Measurements from ENCODE around the gene TK2.
A peak's percentile ranks its signal among the peaks of the same experiment; 100 is the strongest.
"Not testable (repeated sequence)": the region's sequence is repeated elsewhere in the genome, so short reads cannot be mapped to it uniquely, and the experiment has no call there.

Gene TK2

DNA sequence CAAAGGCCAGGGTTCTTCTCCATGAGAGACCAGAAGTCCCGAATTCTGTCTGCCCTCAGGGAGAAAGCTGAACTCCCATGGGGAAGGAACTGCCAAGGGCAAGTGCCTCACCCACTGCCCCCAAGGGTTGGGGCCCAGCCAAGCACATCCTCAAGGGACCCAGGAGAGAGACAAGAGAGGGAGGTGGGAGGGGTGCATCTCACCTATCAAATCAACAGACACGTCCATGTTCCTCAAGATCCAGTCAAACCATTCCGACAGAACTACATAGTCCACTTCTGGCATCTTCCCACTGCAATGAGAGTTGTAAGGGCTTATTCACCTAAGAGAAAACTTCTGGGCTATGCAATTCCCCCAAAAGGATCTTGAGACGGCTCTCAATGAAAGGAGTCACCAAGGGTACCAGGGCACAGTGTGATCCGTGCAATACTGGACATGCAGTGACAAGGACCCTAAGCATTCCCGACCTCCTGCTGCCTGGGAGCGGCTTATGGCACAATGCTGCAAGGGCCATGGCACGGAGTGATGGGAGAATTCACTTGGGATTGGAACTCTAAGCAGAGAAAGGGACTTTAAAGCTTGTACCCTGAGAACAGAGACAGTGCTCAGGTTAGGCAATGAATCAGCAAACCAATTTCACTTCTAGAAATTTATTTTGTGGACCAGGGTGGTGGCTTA lies 32.2 kb downstream of the TK2 start:
- DNase-seq: no peak

DNA sequence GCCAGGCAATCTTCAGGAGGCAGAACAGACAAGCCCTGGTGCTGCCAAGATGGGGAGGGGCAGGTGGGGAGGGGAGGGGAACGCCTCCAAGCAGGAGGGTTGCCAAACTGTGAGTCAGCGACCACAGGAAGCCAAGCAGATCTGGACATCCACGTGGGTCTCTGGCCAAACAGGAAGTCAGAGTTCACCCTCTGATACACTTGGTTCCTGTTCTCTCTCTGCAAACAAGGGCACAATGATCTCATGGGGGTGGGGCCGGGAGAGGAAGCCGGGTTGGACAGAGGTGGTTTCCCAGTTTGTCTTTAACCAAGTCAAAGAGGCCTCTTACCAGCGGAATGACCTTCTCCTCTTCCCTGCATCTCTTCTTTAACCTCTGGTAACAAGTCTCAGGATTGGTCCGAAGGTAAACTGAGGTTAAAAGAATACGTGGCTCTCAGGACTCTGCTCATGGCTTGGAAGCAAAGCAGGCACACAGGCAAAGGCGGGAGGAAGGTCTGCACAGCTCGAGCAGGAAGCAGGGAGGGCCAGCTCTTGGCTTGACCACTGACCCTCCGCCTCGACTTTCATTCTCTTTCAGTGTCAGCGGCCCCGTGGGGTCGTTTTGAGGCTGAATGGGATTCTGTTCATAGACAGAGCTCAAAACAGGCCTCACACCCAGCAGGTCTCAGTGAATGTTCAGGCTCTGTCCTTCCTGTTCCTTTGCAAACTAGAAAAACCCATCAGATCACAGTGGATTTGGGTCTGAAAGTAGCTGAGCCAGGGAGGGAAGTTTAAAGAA lies 32.9 kb downstream of the TK2 start:
- peak; percentile 71 for DNase-seq

DNA sequence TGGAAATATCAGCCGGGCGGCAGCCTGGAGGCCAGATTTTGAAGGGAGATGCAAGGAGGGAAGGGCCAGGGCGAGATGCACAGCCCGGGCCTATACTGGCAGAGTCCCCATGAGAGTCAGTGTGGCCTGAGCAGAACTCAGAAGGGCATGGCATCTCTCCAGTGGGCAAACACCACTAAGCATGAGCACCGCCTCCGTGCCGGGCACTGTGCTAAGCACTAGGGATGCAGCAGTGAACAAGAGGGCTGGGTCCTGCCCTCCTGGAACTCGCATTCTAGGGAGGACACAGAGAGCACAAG lies 33.5 kb downstream of the TK2 start:
- no peak for DNase-seq

DNA sequence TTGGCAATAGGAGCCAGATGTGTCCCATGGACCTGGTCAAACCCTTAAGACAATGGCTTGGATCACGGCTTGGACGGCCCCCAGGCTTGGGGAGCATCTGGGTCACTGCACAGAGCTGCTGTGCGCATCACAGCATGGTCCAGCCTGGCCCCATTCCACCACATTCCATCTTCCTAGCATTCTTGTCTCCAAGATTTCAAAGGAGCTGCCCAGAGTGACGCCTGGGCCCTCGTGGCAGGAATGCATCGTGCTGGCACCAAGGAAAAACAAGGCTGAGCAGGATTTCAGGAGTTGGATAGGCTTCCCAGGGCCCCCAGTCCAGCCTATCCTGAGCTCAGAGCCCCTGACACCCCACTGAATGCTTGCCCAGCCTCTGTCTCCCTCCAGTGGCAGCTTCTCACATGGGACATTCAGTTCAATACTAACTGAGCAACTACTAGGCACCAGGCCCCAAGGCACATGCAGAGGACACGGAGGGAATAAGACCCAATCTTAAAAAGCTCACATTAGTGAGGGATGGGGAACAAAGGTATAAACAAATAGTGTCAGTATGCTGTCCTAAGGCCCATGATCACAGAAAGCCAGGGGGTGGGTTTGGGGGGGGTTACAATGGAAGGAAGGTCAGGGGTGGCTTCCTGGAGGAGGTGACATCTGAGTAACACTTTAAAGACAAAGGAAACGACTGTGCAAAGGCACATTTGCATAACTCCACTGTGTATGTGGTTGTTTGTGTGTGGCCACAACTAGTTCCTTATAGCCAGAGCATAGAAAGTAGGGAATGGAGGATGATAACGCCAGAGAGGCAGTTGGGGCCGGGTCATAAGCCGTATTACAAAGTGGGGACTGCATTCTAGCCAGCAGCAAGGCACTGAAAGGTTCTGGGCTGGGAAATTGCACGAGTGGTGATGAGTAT lies 34.1 kb downstream of the TK2 start:
- no peak for DNase-seq

DNA sequence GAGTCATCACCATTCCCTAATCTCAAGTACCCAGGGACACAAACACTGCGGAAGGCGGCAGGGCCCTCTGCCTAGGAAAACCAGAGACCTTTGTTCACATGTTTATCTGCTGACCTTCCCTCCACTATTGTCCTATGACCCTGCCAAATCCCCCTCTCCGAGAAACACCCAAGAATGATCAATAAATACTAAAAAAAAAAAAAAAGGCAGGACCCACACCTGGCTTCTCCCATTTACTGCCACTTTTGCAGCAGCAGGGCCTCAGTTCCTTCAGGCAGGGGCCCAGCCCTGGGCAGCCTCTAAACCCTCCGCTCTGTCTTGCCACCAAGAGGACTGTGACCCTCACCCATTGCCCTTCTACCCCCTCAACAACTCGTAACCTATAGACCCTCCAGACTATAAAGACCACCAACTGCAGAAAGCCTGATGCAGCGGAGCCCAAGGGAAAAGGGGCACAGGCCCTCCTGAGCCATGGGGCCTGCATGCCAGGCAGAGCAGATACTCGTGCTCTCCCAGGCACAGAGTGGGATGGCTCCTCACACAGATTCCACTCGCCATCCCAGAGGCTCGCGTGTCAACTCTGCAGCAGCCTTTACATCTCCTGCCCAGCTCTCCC lies 34.8 kb downstream of the TK2 start:
- not testable (repeated sequence) for DNase-seq

DNA sequence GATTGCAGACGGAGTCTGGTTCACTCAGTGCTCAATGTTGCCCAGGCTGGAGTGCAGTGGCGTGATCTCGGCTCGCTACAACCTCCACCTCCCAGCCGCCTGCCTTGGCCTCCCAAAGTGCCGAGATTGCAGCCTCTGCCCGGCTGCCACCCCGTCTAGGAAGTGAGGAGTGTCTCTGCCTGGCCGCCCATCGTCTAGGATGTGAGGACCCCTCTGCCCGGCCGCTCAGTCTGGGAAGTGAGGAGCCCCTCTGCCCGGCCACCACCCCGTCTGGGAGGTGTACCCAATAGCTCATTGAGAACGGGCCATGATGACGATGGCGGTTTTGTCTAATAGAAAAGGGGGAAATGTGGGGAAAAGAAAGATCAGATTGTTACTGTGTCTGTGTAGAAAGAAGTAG lies 35.5 kb downstream of the TK2 start:
- DNase-seq: not testable (repeated sequence)

DNA sequence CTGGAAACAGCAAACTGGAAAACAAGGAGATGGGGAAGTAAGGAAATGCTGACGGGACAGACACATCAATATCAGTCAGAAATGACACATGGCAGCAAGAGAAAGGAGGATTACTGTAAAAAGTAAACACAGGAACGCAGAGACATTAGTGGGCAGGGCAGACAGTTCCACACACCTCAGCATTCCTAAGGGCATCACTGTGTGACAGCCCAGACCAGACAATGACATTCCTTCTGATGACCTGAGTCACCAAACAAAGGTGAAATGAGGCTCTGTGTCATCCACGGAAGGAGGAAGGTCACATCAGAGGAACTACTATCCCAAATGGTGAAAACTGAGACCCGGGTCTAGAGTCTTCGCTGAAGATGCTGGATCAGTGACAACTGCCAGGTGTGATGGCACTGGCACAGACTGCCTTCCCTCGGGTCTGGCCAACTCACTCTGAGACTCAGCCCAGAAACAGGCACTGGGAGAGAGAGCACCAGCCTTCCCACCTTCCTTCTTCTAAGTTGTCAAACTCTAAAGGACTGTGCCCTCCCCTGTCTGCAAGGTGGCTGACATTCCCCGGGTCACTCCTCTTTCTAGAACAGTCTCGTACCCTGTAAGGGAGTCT lies 36.7 kb downstream of the TK2 start:
- DNase-seq: no peak

DNA sequence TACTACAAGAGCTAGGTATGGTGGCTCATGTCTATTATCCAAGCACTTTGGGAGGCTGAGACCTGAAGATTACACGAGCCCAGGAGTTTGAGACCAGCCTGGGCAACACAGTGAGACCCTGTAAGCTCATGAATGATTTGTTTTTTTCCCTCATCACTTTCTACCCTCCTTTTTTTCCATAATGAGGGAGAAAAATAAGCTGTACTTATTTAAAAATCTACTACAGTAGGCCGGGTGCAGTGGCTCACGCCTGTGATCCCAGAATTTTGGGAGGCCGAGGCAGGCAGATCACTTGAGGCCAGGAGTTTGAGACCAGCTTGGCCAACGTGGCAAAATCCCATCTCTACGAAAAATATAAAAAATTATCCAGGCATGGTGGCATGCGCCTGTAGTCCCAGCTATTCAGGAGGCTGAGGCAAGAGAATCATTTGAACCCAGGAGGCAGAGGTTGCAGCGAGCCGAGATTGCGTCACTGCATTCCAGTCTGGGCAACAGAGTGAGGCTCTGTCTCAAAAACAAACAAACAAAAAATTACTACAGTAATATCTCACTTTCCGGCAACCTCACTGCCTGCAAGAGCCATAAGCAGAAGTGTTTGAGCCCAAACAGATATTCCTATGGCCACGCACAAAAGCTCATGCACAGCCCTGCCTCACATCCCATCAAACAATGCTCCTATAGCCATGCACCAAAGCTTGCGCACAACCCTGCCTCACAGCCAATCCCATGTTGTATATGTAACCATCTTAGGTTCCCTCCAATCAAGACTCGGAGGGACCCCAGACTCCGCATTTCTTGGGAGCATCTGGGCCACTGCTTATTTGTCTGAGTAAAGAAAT lies 37.4 kb downstream of the TK2 start:
- DNase-seq: no peak

DNA sequence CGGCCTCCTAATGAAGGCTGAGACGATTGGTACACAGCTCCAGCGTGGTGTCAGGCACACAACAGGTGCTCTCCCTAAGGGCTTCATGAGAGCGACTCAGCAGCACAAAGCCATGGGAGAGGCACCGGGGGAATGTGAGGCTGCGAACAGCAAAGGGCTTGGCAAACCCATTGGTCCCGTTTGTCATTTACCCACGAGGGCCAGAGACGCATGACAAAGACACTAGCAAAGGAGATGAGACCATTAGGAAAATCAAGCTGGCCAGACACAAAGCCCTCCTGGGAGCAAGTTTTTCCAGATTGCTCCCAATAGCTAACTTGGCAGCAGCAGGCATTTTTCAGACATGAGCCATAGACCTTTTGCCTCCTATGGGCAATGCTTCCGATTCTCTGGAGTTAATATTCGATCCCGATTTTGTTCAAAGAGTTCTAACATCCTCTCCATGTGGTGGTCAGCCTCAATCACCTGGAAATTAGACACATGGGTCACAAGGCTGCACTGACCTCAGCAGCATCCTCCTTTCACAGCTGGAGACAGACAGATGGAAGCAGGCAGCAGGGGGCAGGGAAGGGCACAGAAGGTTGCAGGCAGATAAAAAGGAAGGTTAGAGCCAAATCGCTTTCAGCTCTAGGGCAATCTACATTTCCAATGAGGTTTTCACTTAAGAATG lies 38.2 kb downstream of the TK2 start:
- DNase-seq: no peak

DNA sequence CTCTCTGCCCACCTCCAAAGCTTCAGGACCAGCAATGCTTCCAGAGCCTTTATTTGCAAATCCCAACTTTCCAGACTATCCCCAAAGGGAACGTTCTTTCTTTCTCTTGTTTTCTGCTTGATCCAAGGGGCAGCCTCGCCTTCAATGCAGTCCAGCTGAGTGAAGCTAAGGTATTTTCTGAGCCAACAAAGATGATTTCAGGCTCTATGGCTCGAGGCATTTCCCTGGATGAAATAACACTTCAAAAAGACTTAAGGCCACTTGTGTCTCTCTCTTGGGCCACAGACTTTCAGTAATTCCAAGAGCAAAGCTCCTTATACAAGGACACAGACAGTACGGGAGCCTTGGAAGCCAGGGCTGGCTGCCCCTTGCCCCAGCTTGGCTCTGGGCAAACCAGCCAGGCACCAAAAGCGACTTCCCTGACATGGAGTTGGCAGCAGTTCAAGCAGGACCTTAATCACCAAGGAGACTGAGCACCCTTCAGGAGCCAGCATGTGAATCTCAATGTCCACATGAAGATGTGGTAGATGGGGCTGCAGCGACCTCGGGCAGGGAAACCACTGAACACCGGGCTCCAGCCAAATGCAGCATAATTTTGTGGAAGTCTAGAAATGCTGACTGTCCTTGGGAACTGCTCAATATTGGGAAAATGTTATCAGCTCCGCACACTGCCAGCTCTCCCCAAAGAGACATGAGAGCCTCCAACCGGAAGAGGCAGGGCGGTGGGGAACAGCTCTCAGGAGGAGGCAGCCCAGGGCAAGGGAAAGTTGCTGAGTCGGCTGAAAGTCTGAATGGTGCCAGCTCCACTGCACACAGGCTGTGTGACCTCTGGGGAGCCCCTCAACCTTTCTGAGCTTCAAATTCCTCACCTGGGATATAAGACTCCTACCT lies 39.0 kb downstream of the TK2 start:
- DNase-seq: no peak

DNA sequence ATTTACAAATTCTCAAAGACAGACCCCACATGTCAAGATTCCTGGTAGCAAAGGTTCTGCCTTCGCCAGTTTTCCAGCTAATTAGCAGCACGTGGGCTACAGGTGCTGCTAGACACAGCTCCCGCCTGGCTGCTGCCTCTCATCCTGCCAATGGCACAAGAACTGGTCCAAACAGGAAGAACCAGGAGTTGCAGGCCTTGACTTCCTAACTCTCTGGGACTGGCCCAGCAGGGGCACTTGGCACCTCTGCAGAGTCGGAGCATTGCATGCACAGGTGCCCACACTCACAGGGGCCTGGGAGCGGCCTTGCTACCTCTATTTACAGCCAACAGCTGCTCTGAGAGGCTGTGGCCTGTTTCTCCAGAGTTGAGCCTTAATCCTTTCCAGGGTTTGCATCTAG lies 39.6 kb downstream of the TK2 start:
- DNase-seq: no peak

DNA sequence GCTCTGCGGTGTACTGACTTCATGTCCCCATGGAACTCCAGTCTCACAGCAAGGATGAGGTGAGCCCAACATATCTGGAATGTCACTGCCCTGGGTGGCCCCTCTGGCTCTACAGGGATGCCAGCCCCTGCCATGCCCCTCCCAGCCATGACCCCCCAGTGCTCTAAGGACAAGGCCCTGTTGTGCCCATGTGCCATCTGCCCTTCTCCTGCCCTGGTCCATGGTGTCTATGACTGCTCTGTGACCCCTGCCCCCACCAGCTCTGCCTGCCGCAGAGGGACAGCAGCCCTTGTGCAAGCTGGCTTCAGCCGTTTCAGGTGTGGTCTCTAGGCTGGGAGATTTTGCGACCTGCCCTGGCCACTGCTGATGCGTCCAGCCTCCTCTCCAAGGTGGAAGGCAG lies 40.3 kb downstream of the TK2 start:
- DNase-seq: no peak

DNA sequence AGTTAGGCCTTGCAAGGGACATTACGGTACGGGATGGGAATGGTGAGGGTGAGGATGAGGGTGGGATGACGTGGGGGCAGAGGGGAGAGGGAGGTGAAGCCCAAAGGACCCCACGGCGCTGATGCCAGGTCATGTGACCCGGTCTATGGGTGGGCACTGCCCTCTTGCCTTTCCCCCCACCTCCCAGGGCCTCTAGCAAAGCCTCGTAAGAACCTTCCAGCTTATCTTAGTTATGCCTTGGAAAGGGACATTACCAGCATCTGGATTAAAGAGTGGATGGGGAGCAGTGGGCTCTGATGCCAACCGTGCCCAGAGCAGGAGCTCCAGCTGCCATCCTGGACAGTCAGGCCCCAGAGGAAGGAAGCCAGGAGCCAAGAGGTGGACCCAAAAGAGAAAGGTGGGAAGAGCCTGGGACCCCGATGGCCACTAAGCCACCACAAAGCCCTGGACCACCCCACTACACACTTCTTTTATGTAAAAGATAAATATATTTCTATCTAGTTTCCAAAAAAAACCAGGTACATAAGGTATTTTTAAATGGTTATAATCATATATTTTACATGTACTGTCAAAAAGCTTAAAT lies 40.9 kb downstream of the TK2 start:
- DNase-seq: no peak

DNA sequence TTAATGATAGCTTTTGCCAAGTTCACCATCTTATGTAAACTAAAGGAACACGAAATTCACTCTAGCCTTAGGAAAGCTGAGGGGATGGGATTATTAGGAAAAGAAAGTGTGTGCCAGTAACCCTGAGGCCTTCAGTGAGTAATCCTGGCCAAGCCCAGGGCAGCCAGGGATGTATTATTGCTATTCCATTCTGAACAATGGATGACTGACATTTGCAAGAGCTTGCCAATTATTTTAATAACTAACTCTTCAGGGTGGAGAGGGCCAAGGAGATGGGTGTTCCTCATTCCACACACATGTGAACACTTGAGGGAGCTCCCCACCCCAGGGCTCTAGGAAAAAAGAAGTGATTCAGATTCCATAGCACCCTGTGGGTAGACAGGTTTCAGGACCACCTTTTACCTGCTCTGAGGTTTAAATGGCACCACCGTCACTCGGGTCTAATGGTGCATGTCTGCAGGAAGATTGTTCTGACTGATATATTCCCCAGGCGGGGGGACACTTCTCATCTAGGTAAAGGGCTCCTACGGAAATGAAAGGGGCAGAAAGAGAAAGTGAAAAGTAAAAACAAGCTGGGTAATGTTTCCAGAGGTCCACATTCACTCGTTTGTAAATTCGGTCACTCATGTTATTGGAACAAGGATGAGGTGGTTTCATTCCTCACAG lies 41.5 kb downstream of the TK2 start:
- no peak for DNase-seq

DNA sequence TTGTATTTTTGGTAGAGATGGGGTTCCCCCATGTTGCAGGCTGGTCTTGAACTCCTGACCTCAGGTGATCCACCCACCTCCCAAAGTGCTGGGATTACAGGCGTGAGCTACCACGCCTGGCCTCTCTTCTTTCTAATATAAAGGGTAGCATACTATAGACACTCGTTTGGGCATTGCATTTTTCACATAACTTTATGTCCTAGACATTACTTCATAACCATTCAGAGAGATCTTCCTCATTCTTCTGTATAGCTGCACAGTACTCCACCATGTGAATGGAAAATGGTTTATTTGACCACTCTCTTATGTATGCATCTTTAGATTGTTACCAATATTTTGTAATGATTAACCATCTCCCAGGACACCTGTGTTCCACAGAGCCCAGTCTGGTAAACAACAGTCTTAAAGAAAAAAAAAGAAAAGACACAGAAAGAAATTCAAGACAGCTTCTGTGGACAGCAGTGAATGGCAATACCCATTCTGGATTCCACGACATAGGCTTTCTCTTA lies 42.1 kb downstream of the TK2 start:
- DNase-seq: no peak

DNA sequence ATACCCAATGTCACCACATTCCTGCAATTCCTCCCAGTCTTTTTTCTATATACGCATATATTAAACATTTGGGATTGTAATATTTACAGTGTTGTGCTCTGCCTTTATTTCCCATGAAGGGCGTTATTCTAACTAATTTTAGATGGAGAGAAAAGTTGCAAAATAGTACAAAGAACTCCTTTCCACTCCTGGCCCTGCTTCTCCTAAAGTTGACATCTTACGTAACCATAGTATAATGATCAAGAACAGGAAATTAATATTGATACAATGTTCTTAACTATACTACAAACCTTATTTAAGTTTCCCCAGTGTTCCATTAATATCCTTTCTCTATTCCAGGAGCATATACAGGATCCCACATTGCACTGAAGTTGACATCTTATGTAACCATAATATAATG lies 46.3 kb downstream of the TK2 start:
- no peak for DNase-seq

DNA sequence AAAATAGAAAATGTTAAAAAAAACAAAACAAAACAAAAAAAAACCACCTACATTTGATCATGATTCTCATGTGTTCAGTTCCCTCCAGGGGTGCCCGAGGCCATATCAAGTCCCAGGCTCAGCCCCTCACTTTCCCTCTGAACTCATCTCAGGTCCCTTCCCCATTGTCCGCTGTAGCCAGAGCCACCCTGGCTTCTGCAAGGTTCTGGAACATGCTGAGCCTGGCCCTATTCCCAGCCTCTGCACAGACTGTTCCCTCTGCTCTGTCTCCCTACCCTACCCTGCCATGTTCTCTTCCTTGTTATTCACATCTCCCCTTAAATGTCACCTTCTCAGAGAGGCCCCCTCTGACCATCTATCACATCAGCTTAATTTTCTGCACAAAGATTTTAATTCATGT lies 46.9 kb downstream of the TK2 start:
- no peak for DNase-seq

DNA sequence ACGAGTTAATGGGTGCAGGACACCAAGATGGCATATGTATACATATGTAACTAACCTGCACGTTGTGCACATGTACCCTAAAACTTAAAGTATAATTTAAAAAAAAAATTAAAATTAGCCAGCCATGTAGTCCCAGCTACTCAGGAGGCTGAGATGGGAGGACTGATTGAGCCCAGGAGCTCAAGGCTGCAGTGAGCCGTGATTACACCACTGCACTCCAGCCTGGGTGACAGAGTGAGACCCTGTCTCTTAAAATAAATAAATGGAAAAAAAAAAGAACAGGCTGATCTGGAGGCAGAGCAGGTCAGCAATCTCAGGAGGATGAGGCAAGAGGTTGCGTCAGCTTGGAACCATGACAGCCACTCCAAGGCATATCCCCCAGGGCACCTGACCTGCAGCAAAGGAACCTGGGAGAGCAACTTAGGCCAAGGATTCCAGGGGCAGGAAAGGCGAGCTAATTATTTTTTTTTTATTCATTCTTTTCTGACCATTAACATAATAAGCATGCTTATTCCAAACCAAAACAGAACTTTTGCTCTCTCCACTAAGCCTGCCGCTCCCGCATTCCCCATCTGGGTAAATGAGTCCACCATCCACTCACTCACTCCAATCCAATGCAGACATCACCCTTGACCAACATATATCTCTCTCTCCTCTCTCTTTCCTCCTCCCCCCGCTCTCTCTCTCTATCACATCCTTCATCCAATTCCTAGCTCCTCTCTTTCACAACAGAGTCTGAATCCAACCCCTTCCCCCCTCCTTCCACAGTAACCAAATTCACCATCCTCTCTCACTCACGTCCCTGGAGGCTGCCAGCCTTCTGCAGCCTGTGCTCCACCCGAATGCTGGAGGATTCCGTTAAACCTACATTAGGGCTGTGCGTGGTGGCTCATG lies 47.7 kb downstream of the TK2 start:
- no peak for DNase-seq

Data from NCI-H774 (cell line).